ENCODE data around the gene ERICH4.
"Not testable (repeated sequence)": the region's sequence is repeated elsewhere in the genome, so short reads cannot be mapped to it uniquely, and the experiment has no call there.

ERICH4 gene

DNA sequence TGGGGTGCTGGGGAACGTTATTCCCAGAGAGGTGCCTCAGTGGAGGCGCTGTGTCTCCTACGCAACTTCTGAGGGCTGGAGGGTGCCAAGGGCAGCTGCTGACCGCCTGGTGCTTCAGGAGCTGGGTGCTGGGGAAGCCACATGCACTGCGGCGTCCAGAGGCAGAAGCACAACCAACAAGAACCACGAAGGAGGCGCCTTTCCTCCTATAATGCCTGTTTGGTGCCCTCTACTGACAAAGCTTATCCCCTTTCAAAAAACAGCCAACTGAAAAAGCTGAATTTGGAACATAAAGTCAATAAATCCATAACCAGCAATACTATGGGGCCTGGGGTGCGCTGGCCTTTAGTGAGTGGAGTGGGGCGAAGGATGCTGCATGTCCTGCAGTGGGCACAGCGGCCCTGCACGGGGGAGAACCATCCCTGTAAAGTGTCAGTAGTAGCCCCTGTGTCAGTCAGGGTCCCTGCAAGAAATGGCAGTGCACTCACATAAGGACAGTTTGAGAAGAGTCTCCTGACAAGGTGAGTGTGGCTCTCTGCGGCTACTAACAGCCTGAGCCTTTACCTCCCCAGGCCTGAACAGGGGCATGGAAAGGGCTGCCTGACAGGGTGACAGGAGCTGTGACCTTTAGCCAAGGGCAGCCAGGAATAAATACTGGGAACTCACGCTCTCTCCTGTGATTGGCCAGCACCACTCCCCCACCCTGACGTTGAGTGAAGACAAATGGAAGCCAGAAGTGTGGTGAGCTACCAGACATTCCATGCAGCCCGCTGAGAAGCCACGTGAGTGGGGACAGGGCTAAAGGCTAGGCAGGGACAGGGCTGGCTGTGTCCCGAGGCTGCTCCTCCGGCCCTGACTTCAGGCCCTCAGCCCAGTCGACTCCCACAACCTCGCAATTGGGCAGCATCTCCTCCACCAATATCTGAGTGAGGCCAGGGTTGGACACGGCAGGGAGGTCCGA is 11.2 kb upstream of the ERICH4 start:
- CTCF ChIA-PET, result interaction anchor here (0.6 to 1.2 kb wide), 3 partner anchors 16 to 530 kb away, joined by 3 read pairs; no protein-coding TSS in a partner anchor
- POLR2A ChIA-PET (ENCODE audit: low non-redundant PET), result no interaction called here
- DNase-seq (ENCODE audit: low spot score), result peak; percentile 14
- peak overlapping the region; percentile 56 for H3K27ac ChIP-seq
- TF ChIP-seq, protein P1, sequence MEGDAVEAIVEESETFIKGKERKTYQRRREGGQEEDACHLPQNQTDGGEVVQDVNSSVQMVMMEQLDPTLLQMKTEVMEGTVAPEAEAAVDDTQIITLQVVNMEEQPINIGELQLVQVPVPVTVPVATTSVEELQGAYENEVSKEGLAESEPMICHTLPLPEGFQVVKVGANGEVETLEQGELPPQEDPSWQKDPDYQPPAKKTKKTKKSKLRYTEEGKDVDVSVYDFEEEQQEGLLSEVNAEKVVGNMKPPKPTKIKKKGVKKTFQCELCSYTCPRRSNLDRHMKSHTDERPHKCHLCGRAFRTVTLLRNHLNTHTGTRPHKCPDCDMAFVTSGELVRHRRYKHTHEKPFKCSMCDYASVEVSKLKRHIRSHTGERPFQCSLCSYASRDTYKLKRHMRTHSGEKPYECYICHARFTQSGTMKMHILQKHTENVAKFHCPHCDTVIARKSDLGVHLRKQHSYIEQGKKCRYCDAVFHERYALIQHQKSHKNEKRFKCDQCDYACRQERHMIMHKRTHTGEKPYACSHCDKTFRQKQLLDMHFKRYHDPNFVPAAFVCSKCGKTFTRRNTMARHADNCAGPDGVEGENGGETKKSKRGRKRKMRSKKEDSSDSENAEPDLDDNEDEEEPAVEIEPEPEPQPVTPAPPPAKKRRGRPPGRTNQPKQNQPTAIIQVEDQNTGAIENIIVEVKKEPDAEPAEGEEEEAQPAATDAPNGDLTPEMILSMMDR (conservative IDR thresholded peaks at IDR 0.05; ENCODE audit: low read depth), result no peak; the same call in 1 of the 2 replicates

DNA sequence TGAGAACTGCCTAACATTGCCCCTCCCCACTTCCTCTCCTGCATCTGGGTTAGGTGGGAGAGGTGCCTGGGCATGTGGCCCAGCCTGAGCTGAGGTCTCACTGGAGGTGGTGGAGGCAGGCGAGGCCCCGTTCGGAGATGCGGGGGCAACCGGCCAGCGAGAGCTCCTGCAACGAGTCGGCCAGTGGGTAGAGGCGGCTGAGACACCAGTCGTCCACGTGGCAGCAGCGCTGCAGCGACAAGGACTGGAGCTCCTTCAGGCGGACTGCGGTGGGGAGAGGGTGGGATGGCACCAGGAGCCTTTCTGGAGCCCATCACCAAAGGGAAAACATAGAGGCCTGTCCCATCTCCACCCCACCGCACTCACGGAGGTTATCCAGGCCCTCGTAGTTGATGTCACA is 9.8 kb upstream of the ERICH4 start:
- TF ChIP-seq, protein P1 (conservative IDR thresholded peaks at IDR 0.05; ENCODE audit: low read depth), result no peak
- no peak for DNase-seq (ENCODE audit: low spot score)
- H3K27ac ChIP-seq, result peak overlapping the region; percentile 53
- CTCF ChIA-PET, result interaction anchor here (0.6 to 1.1 kb wide), 3 partner anchors 16 to 130 kb away, joined by 3 to 4 read pairs (median 3); no protein-coding TSS in a partner anchor
- POLR2A ChIA-PET (ENCODE audit: low non-redundant PET), result no interaction called here

DNA sequence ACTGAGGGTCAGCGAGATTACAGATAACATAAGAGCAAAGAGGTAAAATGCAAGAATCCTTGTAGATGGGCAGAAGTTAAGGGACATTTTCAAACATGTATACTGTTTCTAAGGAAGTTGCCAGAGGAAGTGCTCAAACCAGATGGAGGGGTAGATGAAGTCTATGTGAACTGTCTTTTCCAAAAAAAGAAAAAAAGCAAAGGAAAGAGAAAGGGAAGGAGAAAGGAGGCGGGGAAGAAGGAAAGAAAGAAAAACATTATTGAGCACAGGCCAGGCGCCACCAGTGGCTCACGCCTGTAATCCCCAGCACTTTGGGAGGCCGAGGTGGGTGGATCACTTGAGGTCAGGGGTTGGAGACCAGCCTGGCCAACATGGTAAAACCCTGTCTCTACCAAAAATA is 8.5 kb upstream of the ERICH4 start:
- DNase-seq (ENCODE audit: low spot score), result no peak
- ChIA-PET CTCF (no interaction called here), POLR2A (ENCODE audit: low non-redundant PET) (interaction anchor here (0.7 kb wide), 1 partner anchor 686 kb away, joined by 6 read pairs; no protein-coding TSS in a partner anchor)
- peak overlapping the region; percentile 32; the same call in 1 of the 2 replicates for H3K27ac ChIP-seq
- TF ChIP-seq, protein P1 (conservative IDR thresholded peaks at IDR 0.05; ENCODE audit: low read depth), result no peak

DNA sequence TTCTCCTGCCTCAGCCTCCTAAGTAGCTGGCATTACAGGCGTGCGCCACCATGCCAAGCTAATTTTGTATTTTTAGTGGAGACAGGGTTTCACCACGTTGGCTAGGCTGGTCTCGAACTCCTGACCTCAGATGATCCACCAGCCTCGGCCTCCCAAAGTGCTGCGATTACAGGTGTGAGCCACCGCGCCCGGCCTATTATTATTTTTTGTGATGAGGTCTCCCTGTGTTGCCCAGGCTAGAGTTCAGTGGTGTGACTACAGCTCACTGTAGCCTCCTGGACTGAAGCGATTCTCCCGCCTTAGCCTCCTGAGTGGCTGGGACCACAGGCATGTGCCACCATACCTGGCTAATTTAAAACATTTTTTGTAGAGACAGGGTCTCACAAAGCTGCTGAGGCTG is 7.6 kb upstream of the ERICH4 start:
- not testable (repeated sequence) for DNase-seq (ENCODE audit: low spot score)
- ChIA-PET CTCF (interaction anchor here (0.6 to 2.0 kb wide), 3 partner anchors 14 to 299 kb away, joined by 3 to 7 read pairs (median 5); no protein-coding TSS in a partner anchor), POLR2A (ENCODE audit: low non-redundant PET) (interaction anchor here (0.6 to 0.7 kb wide), 2 partner anchors 8 to 994 kb away, joined by 4 to 10 read pairs; partner anchors contain the start of gene B3GNT8)
- H3K27ac ChIP-seq, result peak overlapping the region; percentile 32

DNA sequence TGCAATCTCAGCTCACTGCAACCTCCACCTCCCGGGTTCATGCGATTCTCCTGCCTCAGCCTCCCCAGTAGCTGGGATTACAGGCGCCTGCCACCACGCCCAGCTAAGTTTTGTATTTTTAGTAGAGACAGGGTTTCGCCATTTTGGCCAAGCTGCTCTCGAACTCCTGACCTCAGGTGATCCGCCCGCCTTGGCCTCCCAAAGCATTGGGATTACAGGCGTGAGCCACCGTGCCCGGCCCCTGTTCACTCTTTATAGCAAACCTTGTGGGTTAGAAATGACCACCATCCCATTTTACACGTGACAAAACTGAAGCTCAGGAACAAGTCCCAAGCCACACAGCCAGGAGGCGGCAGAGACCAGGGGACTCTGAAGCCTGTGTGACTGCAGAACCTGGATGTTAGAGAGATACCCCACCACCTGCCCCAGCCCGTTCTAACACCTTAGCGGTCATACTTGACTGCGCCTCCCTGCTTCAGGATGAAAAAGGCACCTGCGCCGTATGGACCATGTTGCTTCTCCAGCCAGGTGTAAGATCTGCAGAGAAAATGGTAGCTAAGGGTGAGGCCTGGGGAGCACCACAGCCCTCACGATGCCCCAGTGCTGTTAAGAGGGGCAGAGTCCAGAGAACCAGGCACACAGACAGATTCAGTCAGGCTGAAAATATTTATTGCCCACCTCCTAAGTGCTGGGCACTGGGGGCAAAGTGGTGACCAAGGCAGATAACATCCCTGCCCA is 6.9 kb upstream of the ERICH4 start:
- DNase-seq (ENCODE audit: low spot score), result no peak
- ChIA-PET POLR2A (ENCODE audit: low non-redundant PET) (interaction anchor here (0.6 kb wide), 1 partner anchor 9 kb away, joined by 10 read pairs; the partner anchor contains the start of gene B3GNT8), CTCF (interaction anchor here (0.6 to 2.0 kb wide), 3 partner anchors 13 to 211 kb away, joined by 3 to 7 read pairs (median 5); no protein-coding TSS in a partner anchor)
- no peak overlapping the region for H3K27ac ChIP-seq
- TF ChIP-seq, protein P1 (conservative IDR thresholded peaks at IDR 0.05; ENCODE audit: low read depth), result no peak

DNA sequence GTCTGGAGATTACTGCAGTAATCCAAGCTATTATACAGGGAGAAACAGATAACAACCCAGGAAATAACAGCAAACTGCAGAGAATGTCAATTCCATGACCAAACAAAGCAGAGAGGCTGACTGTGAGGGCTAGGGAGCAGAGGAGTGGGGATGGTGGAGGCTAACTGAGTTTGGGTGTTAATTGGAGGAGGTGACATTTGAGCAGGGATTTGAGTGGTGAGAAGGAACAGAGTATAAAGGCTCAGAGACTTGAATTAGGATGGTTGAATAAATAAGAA is 6.3 kb upstream of the ERICH4 start:
- CTCF ChIA-PET, result interaction anchor here (0.7 to 2.0 kb wide), 2 partner anchors 13 to 16 kb away, joined by 3 to 7 read pairs; no protein-coding TSS in a partner anchor
- POLR2A ChIA-PET (ENCODE audit: low non-redundant PET), result no interaction called here
- no peak for DNase-seq (ENCODE audit: low spot score)

More for the DNA sequence above, 6.3 kb upstream of the ERICH4 start:
- no peak overlapping the region for H3K27ac ChIP-seq
- TF ChIP-seq, protein P1 (conservative IDR thresholded peaks at IDR 0.05; ENCODE audit: low read depth), result no peak

All from RWPE1 (cell line).